K562 (cell line): ENCODE results near the gene ELMO3. TPM values are rescaled to one million over a fixed set of nuclear protein-coding genes. Genes with fewer than 3 reads are reported as not detected.

Experiments used
- ARID4B ChIP-seq: sonication (generic); formaldehyde crosslinking; IDR thresholded peaks from 2 replicates; pipeline ENCODE4 v1.8.0; 2022; ENCODE audit warnings: mild to moderate bottlenecking, missing genetic modification reagents
- CBFA2T2 ChIP-seq: fragments of 450-650 bp; conservative IDR thresholded peaks from 2 replicates; pipeline ENCODE4 v1.6.1; 2017; ENCODE audit warnings: mild to moderate bottlenecking
- CEBPB ChIP-seq: fragments of 450-650 bp; IDR thresholded peaks from 2 replicates; pipeline ENCODE4 v1.6.1; 2016; ENCODE audit warnings: missing genetic modification characterization, missing compliant biosample characterization
- MAFF ChIP-seq: IDR thresholded peaks from 2 replicates; pipeline ENCODE4 v1.6.1; 2012; ENCODE audit warnings: low read length, improper control_type of control experiment
- NBN ChIP-seq: fragments of 450-650 bp; IDR thresholded peaks from 2 replicates; pipeline ENCODE4 v1.6.1; 2016; ENCODE audit warnings: low read depth, mild to moderate bottlenecking
- NFYB ChIP-seq: IDR thresholded peaks from 2 replicates; pipeline ENCODE4 v1.6.1; 2011; ENCODE audit warnings: mild to moderate bottlenecking, moderate library complexity; ENCODE audit not compliant: insufficient read length; ENCODE audit errors: extremely low read depth
- RBFOX2 ChIP-seq: fragments of 200-400 bp; formaldehyde crosslinking; IDR thresholded peaks from 2 replicates; pipeline ENCODE4 v1.6.1; 2017; ENCODE audit warnings: low read depth, mild to moderate bottlenecking, low read length, moderate library complexity
- RERE ChIP-seq: sonication (generic); formaldehyde crosslinking; IDR thresholded peaks from 2 replicates; pipeline ENCODE4 v1.8.0; 2023; ENCODE audit warnings: missing genetic modification reagents, mild to moderate bottlenecking, borderline replicate concordance
- SAFB2 ChIP-seq: fragments of 200-400 bp; formaldehyde crosslinking; IDR thresholded peaks from 2 replicates; pipeline ENCODE4 v1.6.1; 2018; ENCODE audit warnings: borderline replicate concordance, low read length, low read depth, moderate library complexity; ENCODE audit not compliant: severe bottlenecking
- SMAD2 ChIP-seq: fragments of 150-350 bp; IDR thresholded peaks from 2 replicates; pipeline ENCODE4 v1.6.1; 2014; ENCODE audit warnings: low read depth, mild to moderate bottlenecking, low read length
- SMARCE1 ChIP-seq: fragments of 450-650 bp; IDR thresholded peaks from 2 replicates; pipeline ENCODE4 v1.7.1; 2016; ENCODE audit warnings: mild to moderate bottlenecking
- SREBF2 ChIP-seq: sonication (generic); formaldehyde crosslinking; IDR thresholded peaks from 2 replicates; pipeline ENCODE4 v1.4.0; 2020; ENCODE audit warnings: mild to moderate bottlenecking, missing genetic modification reagents
- USF1 ChIP-seq: sonication (generic); formaldehyde crosslinking; IDR thresholded peaks from 2 replicates; pipeline ENCODE4 v1.9.0; 2022; ENCODE audit warnings: mild to moderate bottlenecking, missing genetic modification reagents
- XRCC5 ChIP-seq: fragments of 200-400 bp; formaldehyde crosslinking; IDR thresholded peaks from 2 replicates; pipeline ENCODE4 v1.6.1; 2017; ENCODE audit warnings: low read depth, mild to moderate bottlenecking, low read length
- ZEB2 ChIP-seq: fragments of 450-650 bp; IDR thresholded peaks from 2 replicates; pipeline ENCODE4 v1.6.1; 2016
- polyA plus RNA-seq, 8 experiments: library from polyadenylated mRNA; depleted of rRNA in 4 of 8; stranded (reverse) in 5 of 8; unstranded in 3 of 8; fragments of >200 nt; fragmentation: Nextera tagmentation in 2 of 8; fragmentation: Illumina TruSeq in 1 of 8; extraction: Ambion mirVana in 2 of 8; extraction: Trizol in 1 of 8; gene quantifications; 2 replicates each; pipeline versions ENCODE4 v1.2.1 to v1.2.3, GENCODE V29; 2011 to 2014; ENCODE audit warnings: inconsistent platforms in 1 of 8, missing spikeins in 1 of 8
- total RNA-seq, 7 experiments: library from RNA; depleted of rRNA in 6 of 7; stranded (reverse); fragments of >200 nt in 6 of 7; fragmentation: Illumina TruSeq in 2 of 7; extraction: Trizol in 2 of 7; gene quantifications; 2 replicates each; pipeline versions ENCODE4 v1.2.1 to v1.2.3, GENCODE V29; 2011 to 2021; ENCODE audit warnings: low replicate concordance in 1 of 7
- TF ChIP-seq, protein P1 (sequence below): sonication (generic); formaldehyde crosslinking; IDR thresholded peaks from 2 replicates; pipeline ENCODE4 v1.8.1; 2022; ENCODE audit warnings: missing genetic modification reagents

ELMO3 gene
- total and polyA plus RNA-seq, 9 of the 15 experiments (the other 6 are each of a cell fraction or from before 2014, with no cell fraction given) = 0.04 to 5.1 (median 1.5) TPM

DNA sequence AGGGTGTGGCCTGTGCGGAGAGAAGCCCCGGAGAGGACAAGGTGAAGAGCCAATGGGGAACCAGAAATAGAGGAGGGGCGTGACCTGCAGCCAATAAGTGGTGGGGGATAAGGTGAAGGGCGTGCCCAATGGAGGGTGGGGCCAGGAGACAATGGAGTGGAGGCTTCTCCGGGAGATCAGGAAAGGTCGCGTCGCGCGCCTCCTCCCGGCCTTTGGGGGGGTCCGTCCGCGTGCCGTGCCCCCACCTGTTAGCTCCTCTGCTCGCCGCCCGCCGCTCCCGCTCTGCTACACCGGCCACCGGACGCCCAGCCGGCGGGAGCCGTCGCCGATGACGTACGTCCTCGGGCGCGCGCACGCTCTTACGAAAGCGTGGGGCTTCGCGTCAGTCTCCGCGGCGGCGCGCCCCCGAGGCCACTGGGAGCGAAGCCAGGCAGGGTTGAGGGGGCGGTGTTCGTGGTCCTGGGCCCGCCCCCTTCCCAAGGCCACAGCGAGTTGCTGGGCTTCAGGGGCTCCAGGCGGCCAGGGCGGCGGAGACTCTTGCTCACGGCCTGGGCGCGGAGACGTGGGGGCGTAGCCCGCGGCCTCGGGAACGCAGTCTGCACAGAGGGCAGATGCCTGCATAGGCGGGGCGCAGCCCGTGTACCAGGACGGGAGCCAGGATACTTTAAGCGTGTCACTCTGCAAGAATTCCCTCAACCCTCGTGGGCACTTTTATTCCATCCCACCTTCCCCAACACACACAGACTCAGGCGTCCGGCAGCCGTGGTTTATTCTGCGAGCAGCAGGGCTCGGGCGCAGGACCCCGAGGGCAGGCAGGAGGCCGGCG lies 15.1 kb upstream of the ELMO3 start, which contains the start of gene MATCAP1 (continued):
- peak; percentile 60; the same call in 1 of the 2 replicates for TF ChIP-seq ARID4B (CRISPR knock-in tag)
- no peak for TF ChIP-seq SMARCE1
- TF ChIP-seq ZEB2 = no peak
- peak; percentile 66; the same call in 1 of the 2 replicates for TF ChIP-seq USF1 (CRISPR knock-in tag)
- TF ChIP-seq NFYB = peak; percentile 94
- peak; percentile 95 for TF ChIP-seq CEBPB (tag)
- no peak for TF ChIP-seq SREBF2 (CRISPR knock-in tag)
- no peak; the same call in 1 of the 2 replicates for TF ChIP-seq XRCC5
- TF ChIP-seq SAFB2 = no peak
- peak; percentile 74 for TF ChIP-seq RBFOX2
- TF ChIP-seq CBFA2T2 = no peak
- TF ChIP-seq MAFF = no peak
- no peak for TF ChIP-seq NBN
- no peak for TF ChIP-seq SMAD2
- TF ChIP-seq, protein P1, sequence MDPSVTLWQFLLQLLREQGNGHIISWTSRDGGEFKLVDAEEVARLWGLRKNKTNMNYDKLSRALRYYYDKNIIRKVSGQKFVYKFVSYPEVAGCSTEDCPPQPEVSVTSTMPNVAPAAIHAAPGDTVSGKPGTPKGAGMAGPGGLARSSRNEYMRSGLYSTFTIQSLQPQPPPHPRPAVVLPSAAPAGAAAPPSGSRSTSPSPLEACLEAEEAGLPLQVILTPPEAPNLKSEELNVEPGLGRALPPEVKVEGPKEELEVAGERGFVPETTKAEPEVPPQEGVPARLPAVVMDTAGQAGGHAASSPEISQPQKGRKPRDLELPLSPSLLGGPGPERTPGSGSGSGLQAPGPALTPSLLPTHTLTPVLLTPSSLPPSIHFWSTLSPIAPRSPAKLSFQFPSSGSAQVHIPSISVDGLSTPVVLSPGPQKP (CRISPR knock-in tag) = no peak
- TF ChIP-seq RERE (CRISPR knock-in tag) = no peak
